GM21737 (cell line): ENCODE results near the gene CISH.
A peak's percentile ranks its signal among the peaks of the same experiment; 100 is the strongest.

Source experiments
- ATAC-seq: cut with Tn5 transposase; IDR thresholded peaks from one replicate; pipeline ENCODE4 v1.9.1; 2021; ENCODE audit warnings: mild to moderate bottlenecking, moderate library complexity; ENCODE audit not compliant: unreplicated experiment

CISH gene

DNA sequence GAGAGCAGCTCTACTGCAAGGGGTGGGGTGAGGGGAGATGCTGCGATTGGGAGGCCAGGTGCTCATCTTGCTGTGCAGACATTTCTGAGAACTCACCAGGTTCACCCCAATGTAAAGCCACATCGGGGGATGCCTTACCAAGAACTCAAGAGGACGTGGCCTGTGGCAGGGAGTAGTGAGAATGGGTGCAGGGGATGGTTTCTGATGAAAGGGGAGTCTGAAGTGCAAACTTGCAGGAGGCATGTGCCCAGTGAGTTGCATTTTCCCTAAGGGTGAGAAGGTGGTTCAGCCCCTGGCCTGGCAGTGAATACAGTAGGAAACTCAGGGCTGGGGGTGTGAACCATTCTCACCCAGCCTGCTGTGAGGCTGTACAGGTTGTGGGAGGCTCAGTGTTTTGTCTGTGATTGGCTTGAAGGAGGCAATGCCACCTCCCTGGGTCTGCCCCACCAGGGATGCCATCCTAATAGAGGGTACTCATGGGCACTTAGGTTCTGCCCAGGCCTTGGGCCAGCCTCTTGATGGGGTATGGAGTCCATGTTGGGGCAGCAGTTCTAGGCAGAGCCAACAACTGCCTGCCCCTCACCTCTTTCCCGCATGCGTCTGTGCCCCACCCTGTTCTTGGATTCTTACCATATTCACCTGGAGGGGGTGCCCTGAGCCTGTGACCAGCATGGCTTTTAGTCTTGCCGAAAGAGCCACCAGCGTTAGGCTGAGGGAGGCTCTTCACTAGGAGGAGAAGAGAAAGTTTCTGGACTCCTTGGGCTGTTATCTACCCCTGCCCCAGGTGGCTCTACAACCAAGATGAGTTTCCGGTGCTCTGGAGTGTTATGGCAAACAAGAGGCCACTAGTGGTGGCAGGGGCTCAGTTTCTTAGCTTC, 37.8 kb downstream of the CISH start:
- no peak for ATAC-seq

DNA sequence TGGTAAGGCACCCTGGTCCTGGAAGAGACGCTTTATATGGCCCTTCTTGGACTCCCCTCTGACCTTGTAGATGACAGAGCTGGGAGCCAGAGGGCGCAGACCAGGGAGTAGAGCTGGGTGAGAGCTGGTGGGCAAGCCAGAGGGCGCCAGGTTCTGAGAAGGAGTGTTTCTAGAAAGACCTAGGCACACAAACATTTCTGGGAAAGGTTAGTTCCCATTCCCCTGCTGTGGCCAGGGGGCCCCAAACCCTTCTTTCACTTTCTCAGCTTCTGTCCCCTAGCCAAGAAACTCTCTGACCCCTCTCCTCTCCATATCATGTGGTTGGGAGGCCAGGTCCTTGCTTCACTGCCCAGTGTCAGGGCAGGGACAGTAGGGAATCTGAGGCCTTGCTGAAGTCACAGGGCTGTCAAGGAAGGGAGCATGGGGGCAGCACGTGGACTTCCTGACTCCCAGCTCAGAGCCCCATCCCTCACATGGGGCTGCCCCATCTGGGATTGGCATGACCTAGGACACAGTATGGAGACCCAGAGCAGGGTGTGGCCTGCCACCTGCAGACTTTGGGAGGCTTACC, 38.7 kb downstream of the CISH start:
- ATAC-seq = no peak

DNA sequence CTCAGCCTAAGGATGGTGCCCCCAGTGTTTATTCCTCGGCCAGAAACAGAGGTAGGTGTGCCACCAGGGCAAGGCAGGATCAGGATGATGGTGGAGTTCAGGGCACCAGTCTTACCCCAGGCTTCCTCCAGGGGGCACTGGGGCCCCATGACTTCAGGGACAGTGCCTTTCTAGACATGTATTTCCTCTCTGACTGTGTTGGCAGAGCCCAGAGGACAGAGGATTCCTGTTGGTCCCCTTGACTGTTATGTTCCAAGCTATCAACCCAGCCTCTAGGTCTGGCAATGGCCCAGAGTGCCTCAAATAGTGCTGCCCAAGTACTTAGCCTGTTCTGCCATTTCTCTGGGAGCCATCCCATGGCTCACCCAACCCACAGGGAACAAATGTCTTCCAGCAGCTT, 39.4 kb downstream of the CISH start:
- no peak for ATAC-seq

DNA sequence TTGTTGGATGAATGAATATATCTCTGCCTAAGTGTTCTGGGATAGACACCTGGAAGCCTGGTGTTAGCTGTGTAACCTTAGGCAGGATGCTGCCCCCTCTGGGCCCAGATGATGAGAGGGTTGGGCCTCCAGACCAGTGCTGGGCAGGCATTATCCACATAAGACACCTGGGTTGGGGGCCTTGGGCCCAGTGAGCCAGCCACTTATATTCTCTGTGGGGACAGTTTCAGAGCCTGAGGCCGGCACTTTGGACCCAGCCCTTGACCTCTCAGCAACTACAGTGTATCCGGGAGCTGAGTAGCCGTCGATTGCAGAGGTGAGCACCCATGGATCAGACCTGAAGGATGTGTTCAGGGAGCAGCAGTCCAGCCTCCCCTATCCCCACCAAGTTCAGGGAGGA, 40.1 kb downstream of the CISH start:
- ATAC-seq = no peak

DNA sequence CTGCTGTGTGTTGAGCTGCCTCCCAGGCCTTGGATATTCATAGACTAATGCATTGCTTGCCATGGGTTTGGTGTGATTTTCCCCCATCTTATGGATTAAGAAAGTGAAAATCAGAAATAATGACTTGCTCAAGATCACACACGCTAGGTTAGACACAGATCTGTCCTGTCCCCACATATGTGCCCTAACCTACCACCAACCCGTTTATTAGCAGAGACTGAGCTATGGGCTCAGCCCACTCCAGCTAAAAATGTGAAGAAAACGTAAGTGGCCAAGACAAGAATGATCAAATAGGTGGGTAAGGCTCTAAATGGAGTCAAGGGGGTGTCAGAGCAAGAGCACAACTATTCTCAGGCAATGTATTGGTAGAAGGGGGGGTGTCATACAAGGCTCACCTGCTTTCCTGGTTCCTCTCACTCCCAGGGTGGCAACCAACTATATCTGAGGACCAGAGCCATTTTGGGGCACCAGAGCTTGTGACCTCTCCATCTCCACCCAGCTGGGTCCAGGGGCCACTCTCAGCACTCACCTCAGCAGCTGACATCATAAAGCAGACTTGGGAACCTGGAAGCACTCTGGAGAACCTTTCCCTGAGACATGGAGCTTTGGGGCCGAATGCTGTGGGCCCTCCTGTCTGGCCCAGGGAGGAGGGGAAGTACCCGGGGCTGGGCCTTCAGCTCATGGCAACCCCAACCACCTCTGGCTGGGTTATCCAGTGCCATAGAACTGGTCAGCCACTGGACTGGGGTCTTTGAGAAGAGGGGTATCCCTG, 40.9 kb downstream of the CISH start:
- ATAC-seq = no peak

DNA sequence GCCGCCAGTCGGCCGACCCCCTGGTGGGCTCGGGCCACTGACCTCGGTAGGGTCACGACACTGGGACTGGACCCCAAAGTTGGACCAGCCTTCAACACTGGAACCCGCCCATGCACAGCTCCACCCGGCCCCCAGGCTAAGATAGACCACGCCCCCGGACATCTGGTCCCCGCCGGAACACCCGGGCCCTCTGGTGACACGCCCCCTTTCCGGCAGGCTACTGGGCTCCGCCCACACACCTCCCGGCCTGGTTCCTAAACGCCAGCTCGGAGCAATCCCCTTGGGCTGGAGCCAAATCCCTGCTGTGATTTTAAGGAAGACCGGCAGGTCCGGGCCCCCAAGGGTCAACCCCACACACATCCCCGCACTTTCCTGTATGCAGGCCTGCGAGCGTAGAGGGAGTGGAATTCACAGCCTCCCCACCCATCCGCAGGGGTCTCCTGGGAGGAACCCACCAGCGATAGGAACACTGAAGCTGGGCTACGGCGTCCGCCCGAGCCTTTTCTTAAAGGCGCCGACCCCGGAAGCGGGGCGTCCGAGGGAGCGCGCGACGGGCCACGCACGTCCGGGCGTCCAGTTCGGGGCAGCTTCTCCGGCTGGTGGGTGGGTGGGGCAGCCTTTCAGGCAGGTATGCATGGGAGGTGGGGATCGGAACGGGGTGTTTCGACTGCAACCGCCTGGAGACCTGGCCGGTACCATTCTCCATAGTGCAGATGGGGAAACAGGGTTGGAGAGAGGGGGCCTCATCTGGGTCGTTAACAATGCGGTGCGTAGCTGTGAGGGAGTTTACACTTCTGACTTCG, 42.4 kb downstream of the CISH start, which contains the start of gene HEMK1:
TSS of gene HEMK1 (plus strand) at position 576 of the 803 bp plus-strand sequence. CDS start 1,583 bp downstream, outside the sequence.
- ATAC-seq = peak; percentile 62

DNA sequence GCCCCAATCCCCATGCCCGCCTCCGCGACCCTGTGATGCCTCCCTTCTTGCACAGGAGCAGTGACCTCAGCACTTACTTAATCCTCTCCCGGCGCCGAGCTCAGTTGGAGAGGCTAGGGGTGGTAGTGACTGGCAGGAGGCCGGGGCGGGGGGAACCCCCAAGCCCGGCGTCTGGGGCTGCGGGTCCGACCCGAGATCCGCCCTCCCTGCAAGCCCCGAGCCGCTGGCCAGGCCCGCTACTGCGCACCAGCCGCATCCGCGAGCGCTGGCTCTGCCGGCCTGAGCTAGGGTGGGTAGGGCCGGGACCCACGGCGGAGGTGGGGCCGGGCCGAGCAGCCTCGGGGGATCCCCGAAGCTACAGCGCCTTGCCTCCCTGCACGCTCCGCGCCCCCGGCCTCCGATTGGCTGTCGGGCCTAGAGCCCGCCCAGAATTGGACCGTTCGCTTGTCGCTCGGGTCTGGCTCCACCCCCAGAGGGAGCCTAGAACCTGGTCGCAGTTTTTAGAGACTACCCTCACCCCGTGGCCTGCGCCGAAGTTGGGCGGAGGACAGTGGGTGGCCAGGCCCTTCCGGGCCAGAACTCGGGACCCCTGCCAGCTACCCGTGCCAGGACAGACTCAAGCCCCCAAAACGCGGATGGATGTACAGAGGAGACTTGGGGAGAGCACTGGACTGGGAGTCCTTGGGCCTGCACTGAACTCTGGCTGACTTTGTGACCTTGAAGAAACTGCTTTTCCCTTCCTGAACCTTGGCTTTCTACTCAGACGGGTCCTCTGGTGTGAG, 44.0 kb downstream of the CISH start, which contains the start of gene C3orf18:
TSS of gene C3orf18 (minus strand) at position 362 of the 782 bp plus-strand sequence. CDS start 2,048 bp downstream, outside the sequence.
- ATAC-seq = peak; percentile 74

DNA sequence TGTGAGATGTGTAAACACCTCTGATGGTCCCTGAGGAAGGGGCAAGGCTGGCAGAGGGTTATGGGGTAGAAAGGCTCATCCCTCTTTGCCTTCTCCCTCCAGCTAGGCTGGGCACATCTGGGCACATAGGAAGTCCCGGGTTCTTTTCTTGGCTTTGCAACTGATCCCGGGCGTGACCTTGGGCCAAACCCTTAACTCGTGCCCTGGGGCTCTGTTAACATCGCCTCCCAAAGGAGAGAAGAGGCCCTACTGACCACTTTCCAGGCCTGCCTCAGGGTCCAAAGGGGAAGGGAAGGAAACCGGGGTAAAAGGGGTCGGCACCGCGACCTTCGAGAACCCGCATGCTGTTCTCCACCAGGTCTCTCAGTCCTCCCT, 44.6 kb downstream of the CISH start:
- ATAC-seq = no peak

DNA sequence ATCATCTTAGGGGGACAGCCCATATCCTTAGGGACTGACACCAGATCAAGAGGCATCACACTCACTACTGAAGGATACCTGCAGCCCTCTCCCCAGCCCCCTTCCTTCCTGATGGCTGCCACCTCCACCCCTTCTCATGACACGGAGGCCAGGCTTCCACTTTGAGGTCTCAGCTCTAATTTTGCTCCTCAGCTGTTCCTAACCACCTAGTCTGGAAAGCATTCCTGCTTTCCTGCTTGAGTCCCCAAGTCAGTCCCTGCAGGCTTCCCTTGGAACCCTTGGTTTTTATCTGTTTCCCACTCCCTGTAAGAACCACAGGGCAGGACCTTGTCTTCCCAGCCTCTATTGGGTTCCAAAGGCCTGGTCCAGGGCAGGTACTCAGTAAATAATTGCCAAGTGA, 47.3 kb downstream of the CISH start:
- ATAC-seq = no peak

DNA sequence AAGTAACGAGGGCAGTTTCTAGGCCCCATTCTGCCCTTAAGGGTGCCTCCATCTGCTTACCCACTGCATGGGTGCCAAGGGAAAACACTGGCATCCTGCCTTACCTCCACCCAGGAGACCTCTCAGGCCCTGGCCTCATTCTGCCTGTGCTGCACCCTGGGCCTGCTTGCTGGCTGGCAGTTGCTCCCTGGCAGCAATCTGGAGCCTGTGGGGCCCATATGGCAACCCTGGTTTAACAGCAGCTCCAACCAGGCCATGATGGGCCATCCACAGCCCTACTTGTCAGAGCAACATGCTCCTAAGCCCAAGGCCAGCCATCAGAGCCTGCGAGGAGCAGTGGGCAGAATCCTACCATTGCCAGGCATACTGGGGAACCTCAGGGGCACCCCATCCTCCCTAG, 47.7 kb downstream of the CISH start:
- no peak for ATAC-seq

DNA sequence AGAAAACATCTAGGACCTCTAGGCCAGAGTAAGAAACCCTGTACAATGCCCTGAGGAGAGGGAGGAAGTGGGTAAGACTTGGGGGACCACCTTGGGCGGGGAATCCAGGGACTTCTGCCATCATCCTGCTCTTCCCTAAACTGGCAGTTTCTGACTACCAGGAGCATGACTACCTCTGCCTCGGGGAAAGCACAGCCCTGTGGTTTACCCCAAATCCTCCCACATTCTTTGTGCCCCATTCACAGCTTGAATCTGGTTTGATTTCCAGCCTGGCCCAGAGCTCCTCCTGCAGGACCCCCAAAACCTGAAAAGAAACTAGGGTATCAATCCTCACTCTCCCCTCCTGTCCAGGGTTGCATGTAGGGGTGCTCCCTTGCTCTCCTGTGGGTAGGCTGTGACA, 48.7 kb downstream of the CISH start:
- no peak for ATAC-seq

DNA sequence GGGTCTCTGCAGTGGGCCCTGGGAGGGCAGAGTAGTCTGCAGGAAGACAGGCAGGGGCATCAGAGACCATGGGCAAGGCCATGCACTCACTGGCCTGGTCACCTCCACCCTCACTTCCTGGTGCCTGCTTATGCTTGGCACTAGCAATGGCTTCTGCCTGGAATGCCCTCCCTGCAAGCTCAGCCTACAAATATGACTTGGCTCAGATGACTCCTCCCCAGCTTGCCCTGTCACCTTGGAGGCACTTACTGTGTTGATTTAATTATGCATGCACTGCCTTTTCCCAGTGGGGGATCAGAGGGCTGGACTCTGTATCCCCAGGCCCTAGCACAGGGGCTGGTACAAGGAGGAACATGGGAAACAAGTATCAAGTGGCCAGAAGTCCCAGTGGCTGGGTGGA, 51.9 kb downstream of the CISH start:
- no peak for ATAC-seq

DNA sequence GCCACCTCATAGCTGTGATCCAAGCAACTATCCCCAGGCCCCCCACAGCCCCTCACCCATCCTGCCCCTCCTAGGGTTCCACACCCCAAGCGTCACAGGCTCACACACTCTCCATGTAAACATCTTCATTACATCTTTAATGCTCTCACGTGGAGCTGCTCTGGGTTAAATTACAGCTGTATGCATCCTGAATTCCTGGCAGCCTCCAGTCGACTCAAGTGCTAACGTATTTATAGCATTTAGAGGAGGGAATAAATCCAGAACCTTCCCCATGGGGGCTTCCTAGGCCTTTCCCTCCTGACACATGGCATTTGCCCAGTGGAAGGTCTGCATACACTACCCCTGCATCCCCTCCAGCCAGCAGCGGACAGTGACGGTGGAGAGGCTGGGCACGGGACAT, 53.7 kb downstream of the CISH start:
- no peak for ATAC-seq

DNA sequence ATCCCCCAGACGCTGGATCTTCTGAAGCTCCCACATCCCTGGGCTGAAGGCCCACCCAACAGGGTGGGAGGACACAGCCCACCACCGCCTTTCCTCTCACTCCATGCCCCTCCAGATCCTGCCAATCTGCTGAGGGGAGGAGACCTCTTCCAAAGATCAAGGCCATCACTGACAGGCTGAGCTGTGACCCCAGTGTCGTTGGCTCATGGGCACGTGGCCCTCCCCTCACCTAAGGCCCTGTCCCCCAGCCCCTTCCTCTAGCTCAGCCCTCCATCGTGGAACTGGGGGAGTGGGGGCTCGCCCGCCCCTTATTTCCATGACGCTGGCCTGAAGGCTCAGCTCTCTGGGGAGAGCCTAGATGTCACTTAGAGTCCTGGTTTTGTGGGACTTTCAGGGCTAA, 54.5 kb downstream of the CISH start:
- no peak for ATAC-seq
